KOPT-K1 (cell line): ENCODE measurements around the gene DOCK1.

Experiments used
- H3K27ac ChIP-seq: fragments of 200-600 bp; sonication (generic); 2 replicates; pipeline ENCODE4 v1.5.1; 2016; ENCODE audit warnings: antibody characterized with exemption, mild to moderate bottlenecking, low read depth, low read length; ENCODE audit not compliant: poor library complexity, severe bottlenecking
- H3K36me3 ChIP-seq: fragments of 200-600 bp; sonication (generic); 2 replicates; pipeline ENCODE4 v1.5.1; 2017; ENCODE audit warnings: antibody characterized with exemption, mild to moderate bottlenecking, low read length, moderate library complexity; ENCODE audit not compliant: insufficient read depth
- H3K9me3 ChIP-seq: fragments of 200-600 bp; sonication (generic); 2 replicates; pipeline ENCODE4 v1.5.1; 2017; ENCODE audit warnings: antibody characterized with exemption, low read length, mild to moderate bottlenecking; ENCODE audit not compliant: insufficient read depth, poor library complexity, severe bottlenecking

DOCK1 gene

DNA sequence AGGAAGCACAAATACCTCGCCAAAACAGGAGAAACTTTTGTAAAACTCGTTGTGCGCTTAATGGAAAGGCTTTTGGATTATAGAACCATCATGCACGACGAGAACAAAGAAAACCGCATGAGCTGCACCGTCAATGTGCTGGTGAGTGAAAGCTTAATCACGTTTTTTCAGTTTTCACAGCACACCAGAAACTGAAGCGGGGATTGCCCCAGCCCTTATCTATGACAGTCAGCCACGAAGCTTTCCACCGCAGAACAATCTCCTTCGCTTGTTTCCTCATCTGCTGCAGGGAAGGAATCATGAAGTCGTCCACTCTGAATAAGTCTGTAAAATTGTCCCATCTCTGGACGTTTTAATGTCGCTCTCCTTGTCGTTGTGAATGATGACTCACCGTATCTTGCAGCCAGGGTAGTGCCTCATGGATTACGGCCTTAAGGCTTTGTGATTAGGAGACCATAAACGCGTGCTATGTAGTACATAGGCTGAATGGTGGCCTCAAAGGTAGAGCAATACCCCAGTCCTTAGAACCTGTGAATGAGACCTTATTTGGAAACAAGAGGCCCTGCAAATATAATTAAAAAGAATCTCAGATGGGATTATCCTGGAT is 468.9 kb downstream of the DOCK1 start:
- Histone ChIP-seq H3K36me3 (no peaks in the 10 kb centered on the region), H3K27ac (no peak overlapping the region), H3K9me3 (no peaks in the 10 kb centered on the region)

DNA sequence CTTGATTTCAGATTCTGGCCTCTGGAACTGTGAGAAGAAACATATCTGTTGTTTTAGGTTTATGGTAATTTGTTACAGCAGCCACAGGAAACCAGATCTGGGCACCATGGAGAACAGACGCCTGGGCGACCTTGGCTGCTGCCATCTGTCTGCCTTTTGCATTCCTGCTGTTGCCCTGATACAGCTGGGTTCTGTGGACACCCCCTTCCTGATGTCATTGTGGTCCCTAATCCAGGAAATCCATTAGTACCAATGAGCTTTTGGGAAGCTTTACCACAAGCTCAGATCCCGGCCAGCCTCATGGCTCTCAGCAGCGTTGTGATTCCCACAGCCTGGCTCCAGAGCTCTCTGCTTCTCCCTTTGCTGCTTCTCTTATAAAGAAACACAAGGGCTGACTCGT is 469.7 kb downstream of the DOCK1 start:
- no peaks in the 10 kb centered on the region for H3K36me3 ChIP-seq
- H3K27ac ChIP-seq = no peak overlapping the region
- no peaks in the 10 kb centered on the region for H3K9me3 ChIP-seq

DNA sequence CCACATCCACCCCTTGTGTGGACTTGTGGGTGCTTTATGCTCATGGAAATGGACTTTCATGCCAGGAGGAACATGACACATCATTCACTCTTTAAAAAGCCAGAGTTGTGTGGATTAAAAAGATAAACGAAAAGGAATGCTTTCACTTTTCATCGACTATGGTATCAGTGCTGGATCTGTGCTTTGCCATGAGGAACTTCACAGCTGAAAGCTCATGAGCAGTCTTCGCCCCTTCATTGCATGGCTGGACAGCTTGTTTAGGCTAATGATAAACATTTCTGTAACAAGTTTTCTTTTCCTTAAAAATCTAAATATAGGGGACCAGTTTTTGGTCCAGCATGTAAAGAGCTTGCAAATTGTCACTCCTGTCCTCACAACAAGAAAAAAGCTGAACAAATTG is 470.2 kb downstream of the DOCK1 start:
- H3K9me3 ChIP-seq = no peaks in the 10 kb centered on the region
- H3K27ac ChIP-seq = no peak overlapping the region
- no peaks in the 10 kb centered on the region for H3K36me3 ChIP-seq

DNA sequence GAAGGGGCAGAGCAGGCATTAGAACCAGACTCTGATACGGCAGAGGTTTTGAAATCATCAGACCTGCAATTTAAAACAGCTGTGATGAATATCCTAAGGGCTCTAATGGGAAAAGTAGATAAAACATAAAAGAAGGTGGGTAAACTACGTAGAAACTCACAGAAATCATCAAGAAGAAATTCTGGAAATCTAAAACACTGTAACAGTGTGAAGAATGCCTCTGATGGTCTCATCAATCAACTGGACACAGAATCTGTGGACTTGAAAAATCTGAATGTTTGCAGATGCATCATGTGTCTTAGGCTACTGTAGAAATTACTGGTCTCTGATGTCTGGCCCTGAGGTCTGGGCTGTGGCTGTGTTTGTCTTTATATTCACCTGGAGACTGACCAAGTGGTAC is 470.8 kb downstream of the DOCK1 start:
- Histone ChIP-seq H3K27ac (no peak overlapping the region), H3K9me3 (no peaks in the 10 kb centered on the region), H3K36me3 (no peaks in the 10 kb centered on the region)

DNA sequence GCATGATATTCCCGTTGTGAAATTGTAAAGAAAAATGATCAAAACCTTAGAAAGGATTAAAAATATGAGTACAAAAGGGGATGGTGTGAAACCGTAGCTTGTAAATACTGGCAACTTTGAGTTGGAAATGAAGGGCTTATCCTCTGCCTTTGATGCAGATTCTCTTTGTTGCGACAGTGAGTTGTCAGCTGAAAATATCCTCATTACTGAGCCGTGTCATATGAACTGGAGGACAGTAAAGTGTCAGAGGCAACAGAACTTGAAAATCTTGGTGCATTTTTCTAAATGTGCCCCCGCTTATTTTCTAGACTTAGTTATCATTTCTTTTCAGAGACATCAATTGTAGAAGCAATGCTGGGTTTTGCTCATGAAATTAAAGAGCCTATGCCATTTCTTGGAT is 473.4 kb downstream of the DOCK1 start:
- Histone ChIP-seq H3K9me3 (no peaks in the 10 kb centered on the region), H3K27ac (no peak overlapping the region), H3K36me3 (no peaks in the 10 kb centered on the region)

DNA sequence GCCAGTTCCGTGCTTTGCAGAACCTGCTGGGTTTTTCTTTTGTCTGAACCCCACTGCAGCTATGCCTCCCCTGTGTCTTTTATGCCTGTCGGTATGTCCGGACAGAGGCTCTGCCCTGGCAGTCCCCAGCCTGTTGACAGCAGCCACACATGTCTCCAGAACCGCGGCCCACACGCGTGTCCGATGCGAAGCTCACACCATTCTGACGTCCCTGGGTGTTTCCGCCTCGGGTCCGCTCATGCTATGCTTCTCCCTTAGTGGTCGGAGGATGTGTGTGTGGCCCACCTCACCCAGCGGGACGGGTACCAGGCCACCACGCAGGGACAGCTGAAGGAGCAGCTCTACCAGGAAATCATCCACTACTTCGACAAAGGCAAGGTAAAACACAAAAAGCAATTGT is 479.3 kb downstream of the DOCK1 start:
- H3K36me3 ChIP-seq = no peaks in the 10 kb centered on the region
- H3K9me3 ChIP-seq = no peaks in the 10 kb centered on the region
- no peak overlapping the region for H3K27ac ChIP-seq

DNA sequence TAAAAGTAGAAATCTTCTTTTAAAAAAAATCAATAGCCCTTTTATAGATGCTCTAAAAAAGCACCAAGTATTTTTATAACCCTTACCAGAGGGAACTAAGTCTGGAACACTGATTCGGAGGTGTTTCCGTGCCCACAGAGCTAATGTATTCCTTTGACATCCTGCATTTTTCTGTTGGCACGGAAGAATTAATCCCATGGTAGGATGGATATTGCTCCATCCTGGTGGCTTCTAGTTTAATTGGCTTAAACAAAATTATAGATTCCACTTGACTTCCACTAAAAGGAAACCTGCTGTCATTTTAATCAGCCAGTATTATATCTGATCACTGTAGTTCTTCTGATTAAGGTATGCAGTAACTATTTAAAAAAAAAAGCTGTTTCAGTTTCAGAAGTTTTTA is 479.8 kb downstream of the DOCK1 start:
- H3K27ac ChIP-seq = no peak overlapping the region
- H3K36me3 ChIP-seq = no peaks in the 10 kb centered on the region
- no peaks in the 10 kb centered on the region for H3K9me3 ChIP-seq

DNA sequence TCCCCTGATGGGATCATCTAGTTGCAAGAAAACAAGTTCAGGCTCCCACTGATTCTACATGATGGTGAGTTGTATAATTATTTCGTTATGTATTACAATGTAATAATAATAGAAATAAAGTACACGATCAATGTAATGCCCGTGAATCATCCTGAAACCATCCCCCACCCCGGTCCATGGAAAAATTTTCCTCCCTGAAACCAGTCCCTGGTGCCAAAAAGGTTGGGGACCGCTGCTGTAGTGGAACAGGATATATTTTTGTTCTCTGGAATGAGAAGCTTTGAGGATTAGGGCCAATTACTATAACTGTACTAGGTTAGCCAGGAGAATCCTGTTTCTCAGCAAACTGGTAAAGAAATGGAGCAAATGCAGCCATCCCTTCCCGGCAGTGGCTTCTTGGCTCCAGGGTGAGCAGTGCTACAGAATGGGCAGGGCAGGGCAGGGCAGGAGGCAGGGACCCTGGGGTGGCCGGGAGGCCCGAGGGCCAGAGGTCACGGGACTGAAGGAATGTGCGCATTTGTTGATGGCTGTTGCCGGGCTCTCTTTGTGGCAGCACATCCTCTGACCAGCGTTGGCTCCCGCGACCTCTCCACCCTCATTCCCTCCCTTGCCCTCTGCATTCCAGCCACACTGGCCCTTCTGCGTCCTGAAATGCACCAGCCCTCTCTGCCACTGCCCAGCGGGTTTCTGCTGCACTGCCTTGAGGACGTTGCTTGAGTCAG is 481.5 kb downstream of the DOCK1 start:
- Histone ChIP-seq H3K36me3 (no peaks in the 10 kb centered on the region), H3K27ac (no peak overlapping the region), H3K9me3 (no peaks in the 10 kb centered on the region)

DNA sequence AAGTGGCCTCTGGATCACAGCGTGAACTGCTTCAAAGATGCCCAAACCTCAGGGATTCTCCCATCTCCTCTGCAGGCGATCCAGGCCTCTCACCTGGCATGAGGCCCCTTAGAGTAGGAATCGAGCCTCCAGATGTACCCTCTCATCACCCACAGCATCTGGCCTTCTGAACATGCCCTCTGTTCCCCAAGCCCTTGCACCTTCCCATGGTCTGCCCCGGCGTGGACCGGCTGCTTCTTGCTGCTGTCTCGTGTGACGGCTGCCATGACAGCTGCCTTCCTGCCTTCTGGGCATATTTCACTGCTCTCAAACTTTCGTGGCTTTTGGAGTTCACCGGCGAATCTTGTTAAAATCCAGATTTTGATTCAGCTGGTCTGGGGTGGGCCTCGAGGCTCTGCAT is 486.6 kb downstream of the DOCK1 start:
- no peaks in the 10 kb centered on the region for H3K36me3 ChIP-seq
- no peaks in the 10 kb centered on the region for H3K9me3 ChIP-seq
- no peak overlapping the region for H3K27ac ChIP-seq

DNA sequence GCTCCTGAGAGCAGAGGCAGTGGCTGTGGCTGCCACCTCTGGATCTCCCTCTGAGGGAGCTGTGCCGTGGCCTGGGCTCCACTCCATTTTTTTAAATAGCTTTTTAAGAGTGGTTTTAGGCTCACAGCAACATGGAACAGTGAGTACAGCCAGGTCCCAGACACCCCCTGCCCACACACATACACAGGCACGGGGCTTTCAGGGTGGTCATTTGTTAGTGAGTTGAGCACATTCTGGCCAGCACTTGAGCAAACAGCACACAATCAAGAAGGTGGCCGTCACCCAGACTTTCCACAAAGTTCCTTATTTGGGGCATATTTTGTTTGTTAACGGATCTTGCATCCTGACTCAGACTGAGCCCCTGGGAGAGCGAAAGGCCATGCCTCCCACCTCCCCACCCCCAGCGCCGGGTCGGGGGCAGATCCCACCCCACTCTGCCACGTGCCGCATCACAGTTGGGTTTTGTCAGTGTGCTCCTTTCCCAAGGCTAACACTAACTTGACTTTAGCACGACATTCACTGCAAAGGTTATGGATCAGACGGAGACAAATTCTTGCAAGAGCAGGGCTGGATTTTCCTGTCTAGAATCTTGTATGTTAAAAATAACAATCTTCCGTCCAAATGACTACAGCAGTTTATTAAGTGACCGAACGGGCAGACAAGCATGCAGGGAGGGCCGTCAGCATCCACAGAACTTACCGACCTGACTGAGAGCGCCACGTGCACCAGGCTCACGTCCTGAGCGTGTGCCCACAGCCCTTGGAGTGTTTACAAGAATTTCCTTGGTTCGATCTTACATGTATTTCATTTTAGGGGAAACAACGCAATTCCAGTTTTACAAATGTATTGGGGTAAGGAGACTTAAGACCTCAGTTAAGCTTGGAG is 487.4 kb downstream of the DOCK1 start:
- Histone ChIP-seq H3K27ac (no peak overlapping the region), H3K36me3 (no peaks in the 10 kb centered on the region), H3K9me3 (no peaks in the 10 kb centered on the region)

DNA sequence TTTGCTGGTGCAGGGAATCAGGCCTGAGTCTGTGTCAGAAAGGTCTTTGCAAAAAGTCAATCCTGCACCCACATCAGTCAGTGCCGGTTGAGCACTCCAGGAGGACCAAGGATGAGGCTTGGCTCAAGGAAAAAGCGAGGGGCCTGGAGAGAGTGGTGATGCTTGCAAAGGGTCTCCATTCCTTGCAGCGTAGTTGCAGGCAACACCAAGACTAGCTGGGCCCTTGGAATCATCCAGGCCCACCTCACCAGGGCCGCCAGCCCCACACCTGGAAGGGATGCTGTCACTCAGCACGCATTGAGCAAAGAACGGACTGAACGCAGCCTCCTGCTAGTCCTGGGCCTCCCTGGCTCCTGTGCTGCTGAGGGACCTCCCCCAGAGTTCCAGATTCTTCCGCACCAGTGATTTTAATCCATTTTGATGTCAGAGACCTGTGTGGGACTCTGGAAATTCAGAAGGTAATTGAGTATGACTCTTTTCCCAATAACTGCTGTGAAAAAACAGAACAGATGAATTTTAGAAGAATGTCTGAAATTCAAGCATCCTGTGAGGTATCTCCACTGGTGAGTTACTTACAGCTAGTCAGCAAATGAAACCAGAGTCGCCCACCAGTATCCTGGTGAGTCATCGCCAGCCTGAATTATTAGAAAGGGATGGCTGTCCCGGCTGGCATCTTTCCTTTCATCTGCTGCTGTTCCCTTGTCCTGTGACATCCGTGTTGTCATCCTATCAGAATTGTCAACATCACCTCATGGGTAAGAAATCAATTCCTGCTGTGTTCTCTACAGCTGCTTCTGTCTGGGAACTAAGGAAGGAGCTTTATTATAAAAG is 493.1 kb downstream of the DOCK1 start:
- Histone ChIP-seq H3K36me3 (no peaks in the 10 kb centered on the region), H3K9me3 (no peaks in the 10 kb centered on the region), H3K27ac (no peak overlapping the region)

DNA sequence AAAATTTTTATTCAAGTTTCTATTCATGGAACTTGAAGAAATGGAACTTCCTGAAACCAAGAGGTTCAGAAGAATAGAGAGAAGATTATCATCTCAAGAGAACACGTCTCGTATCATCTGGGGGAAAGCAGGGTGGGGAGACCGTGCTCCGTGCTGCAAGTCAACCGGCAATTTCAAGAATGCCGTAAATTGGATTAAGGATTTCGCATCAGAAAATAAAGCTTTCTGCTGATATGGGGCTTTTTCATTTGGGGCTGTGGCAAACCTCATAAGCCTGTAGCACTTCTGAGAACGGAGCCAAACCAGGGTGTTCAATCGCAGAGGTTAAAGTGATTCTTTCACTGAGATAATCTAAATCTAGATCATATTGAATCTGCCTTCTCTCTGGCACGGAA is 493.7 kb downstream of the DOCK1 start:
- H3K27ac ChIP-seq = no peak overlapping the region
- no peaks in the 10 kb centered on the region for H3K9me3 ChIP-seq
- no peaks in the 10 kb centered on the region for H3K36me3 ChIP-seq

DNA sequence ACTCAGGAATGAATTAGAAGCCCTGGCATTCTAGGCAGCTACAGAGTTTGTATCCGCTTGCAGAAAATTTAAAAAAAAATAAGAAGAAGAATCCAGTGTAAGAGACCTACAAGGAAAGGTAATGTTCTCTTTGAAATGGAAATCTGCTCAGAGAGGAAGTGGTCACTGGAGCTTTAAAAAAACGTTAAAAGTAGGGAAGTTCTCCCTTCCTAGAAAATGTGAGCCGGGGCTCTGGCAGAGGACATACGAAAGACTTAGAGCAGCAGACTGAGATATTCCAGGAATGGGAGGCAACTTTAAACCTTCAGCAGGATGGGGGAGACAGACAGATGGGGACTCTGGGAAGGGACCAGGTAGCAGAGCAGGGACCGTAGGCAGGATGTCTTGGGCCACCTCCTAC is 494.4 kb downstream of the DOCK1 start:
- no peak overlapping the region for H3K27ac ChIP-seq
- H3K9me3 ChIP-seq = no peaks in the 10 kb centered on the region
- H3K36me3 ChIP-seq = no peaks in the 10 kb centered on the region

DNA sequence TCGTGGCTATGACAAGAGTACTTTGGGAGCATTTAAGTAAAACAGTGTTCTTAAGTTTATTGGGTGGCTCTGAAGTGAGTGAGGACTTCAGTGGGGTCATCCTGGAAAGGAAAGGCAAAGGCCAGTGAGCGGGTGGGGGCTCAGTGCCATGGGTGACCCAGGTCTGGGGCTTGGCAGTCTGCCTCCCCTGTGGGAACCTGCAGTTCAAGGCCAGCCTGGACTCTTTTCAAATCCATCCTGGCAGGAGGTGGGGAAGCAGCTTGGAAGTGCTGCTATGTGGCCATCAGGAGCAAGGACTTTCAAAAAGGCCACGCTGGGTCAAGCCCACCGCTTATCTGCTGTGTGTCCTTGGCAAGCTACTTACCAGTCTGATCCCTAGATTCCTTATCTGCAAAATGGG is 495.0 kb downstream of the DOCK1 start:
- H3K36me3 ChIP-seq = no peaks in the 10 kb centered on the region
- no peak overlapping the region for H3K27ac ChIP-seq

More for the DNA sequence above, 495.0 kb downstream of the DOCK1 start:
- no peaks in the 10 kb centered on the region for H3K9me3 ChIP-seq
